HG03432 (cell line): Measurements from ENCODE around the gene CHCHD5.
"Not testable (repeated sequence)": the region's sequence is repeated elsewhere in the genome, so short reads cannot be mapped to it uniquely, and the experiment has no call there.

ENCODE experiments used
- ATAC-seq: cut with Tn5 transposase; IDR thresholded peaks from one replicate; pipeline ENCODE4 v1.9.1; 2021; ENCODE audit warnings: mild to moderate bottlenecking, moderate library complexity; ENCODE audit not compliant: unreplicated experiment

Gene CHCHD5, protein sequence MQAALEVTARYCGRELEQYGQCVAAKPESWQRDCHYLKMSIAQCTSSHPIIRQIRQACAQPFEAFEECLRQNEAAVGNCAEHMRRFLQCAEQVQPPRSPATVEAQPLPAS

DNA sequence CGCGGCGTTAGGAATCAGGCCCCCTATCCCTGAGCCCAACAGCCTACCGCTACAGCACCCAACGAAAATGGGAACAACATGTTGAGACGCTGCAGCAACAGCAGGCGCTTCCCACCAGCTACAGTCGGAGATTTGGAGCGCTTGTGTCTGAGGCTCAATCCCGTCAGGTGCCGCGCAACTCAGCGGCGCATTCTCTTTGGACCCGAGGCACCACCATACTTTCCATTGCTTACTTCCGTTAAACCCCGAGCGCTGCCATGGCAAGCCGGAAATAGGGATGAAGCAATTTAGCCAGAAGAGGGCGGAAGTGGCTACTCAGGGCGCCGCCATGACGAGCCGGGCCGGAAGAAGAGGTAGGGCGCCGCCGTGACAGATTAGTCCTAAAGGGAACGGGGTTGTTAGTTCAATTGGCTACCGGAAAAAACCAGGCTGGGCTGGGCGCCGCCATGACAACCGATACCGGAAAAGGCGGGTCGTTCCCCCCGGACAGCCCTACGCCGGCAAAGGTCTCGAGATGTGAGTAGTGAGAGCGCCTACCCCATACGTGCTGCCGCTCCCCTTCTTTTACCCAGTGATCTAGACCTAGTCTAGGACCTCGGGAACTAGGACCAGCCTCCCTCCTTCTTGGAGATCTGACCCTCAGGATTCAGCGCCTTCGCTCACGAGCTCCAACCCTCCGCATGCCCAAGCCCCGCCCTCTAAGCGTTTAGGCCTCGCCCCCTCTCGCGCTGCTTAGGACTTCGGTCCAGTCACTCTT is at the start of gene CHCHD5:
Gene CHCHD5 (plus strand): TSS at position 476 of the 757 bp plus-strand sequence. CDS start 39 bp downstream, at position 515.
- peak; percentile 93 for ATAC-seq

DNA sequence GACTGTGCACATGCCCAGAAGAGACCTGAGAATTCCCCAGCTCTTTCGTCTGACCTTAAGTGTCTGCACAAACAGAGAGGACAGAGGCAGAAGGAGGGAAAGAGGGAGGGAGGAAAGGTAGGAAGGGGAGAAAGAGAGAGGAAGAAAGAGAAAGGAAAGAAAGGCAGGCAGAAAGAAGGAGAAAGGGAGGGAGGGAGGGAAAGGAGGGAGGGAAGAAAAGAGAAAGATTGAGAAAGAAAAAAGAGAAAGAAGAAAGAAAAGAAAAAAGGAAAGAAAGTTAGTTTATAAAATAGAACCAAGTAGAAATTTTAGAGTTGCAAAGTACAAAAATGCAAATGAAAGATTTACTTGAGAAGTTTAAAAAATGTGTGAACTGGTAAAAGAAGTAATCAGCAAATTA is 49.6 kb upstream of the CHCHD5 start:
- no peak for ATAC-seq

DNA sequence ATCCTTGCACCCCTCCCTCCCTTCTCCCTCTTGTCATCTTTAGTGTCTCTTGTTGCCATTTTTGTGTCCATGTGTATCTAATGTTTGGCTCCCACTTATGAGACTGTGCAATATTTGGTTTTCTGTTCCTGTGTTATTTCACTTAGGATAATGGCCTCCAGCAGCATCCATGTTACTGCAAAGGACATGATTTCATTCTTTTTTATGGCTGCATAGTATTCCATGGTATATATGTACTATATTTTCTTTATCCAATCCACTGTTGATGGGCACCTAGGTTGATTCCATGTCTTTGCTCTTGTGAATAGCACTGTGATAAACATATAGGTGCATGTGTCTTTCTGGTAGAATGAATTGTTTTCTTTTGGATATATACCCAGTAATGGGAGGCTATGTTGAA is 47.7 kb upstream of the CHCHD5 start:
- ATAC-seq = not testable (repeated sequence)

DNA sequence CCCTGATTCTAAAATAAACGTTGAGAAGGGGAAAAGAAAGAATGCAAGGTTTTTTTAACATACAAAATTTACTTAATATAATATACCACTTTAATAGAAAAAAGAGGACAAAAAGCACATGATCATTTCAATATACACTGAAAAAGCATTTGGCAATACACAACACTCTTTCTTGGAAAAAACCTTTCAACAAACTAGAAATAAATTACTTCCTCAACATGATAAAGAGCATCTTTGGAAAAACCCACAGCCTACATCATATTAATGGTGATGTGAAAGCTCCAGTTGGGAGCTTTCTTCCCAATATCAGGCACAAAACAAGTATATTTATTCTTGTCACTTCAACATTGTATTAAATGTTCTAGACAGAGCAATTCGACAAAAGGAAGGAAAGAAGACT is 45.1 kb upstream of the CHCHD5 start:
- ATAC-seq = no peak

DNA sequence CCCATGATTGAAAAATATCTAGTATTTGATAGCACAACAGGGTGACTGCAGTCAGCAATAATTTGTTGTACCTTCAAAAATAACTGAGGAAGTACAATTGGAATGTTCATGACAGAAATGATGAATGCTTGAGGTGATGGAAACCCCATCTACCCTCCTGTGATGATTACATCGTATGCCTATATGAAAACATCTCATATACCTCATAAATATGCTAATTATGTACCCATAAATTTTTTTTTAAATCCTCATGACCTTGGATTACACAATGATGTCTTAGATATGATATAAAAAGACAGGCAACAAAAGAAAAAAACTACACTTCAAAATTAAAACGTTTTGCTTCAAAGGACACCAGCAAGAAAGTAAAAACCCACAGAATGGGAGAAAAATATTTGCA is 43.5 kb upstream of the CHCHD5 start:
- no peak for ATAC-seq

DNA sequence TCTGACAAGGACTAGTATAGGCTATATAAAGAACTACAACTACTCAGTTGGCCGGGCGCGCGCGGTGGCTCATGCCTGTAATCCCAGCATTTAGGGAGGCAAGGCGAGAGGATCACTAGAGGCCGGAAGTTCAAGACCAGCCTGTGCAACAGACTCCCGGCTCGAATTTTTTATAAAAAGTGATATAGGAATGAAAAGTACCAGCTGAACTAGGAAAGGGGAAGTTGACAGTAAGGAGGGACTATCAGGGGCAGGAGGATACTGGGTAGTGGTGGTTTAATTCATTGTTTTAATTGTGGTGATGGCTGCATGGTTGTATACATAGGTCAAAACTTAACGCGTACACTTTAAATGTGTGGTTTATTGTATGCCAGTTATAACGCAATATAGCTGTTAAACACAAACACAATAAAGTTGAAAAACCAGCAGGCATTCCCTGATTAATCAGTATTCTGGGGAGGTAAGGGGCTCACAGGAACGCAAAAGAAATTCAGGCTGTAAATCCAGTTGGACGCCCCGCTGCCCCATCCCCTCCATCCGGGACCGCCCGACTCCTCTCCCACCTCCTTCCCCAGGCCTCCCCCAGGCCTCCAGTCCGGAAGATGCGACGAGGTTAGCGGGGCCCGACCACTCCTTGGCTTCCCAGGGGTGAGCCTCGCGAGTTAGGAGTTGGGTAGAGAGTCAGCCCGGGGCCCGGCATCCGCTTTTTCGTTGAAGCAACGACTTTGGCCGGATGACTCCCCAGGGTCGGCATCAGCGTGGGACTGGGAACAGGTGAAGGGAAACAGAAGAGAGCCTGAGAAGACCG is 42.9 kb upstream of the CHCHD5 start:
- peak; percentile 67 for ATAC-seq

DNA sequence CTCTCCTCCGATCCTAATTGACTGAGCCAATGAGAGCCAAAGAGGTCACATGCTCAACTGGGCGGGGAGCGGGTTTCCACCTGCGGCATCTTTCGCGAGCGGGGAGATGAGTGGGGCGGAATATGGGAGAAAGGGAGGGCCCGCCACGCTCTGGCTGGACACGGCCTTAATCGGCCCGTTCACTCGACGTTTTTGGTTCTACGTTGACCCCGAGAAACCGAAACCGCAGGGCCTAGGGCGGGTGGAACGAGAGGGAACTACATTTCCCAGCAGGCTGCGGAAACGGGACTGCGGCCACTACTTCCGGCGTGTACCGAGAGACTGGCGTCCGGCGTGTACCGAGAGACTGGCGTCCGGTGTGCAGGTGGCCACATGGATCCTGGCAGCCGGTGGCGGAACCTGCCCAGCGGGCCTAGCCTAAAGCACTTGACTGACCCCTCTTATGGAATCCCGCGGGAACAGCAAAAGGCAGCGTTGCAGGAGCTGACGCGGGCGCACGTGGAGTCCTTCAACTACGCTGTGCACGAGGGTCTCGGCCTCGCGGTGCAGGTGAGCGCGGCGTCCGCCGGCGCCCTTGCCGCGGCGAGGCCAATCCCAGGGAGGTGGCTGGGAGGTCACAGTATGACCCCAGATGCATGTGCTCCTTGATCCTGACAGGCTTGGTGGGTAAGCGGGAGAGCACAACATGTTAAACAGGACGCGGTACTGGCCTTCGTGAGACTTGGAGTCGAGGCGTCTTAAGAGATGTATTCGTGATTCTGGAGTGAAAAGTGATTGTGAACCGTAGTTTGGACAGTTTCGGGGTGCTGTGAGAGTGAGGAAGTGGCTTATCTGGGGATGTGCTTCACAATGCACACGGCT is 42.1 kb upstream of the CHCHD5 start, which contains the start of gene POLR1B:
Gene POLR1B (plus strand): TSS at position 343 of the 861 bp plus-strand sequence. CDS start 30 bp downstream, at position 373.
- ATAC-seq = peak; percentile 85

DNA sequence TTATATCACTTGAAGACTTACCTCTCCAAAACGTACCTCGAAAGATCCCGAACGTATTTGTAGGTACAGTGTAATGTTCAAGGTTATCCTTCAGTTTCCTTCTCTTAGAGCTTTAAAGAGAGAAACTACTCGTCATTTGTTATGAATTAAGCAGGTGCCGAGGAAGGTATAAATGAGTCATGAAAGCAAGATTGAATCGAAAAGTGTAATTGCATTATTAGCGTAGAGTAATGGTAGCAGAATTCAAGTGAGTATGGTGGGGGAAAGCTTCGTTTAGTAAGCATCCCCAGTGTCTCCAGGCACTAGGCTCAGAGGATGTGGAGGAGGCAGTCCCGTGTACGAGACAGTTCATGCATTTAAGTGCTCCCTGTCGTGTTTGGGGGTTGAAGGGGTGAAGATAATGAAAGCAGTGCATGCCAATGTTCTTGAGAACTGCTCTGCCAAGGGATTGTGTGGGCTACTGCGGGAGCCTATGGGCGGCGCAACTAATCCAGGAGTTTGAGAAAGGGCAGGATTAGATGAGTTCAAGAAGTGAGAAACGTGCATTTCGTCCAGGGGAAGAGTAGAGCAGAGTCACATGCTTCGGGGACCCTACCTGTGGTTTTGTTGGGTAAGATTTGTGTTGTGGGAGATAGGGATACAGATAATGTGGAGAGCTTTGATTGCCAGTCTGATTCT is 41.3 kb upstream of the CHCHD5 start:
- ATAC-seq = no peak

DNA sequence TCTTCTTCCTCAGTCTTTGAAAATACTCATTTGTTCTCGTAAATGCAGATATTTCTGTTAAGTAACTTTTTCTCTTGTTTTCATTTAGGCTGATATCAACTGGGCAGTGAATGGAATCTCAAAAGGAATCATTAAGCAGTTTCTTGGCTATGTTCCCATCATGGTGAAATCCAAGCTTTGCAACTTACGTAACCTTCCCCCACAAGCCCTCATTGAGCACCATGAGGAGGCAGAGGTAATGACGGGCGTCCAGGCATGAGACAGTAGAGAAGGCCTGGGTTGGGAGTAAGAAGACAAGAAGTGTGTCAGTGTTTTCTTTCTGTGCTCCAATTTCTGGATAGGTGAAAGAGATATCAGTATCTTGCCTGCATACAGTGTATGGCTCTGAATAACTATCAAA is 37.1 kb upstream of the CHCHD5 start:
- ATAC-seq = no peak

DNA sequence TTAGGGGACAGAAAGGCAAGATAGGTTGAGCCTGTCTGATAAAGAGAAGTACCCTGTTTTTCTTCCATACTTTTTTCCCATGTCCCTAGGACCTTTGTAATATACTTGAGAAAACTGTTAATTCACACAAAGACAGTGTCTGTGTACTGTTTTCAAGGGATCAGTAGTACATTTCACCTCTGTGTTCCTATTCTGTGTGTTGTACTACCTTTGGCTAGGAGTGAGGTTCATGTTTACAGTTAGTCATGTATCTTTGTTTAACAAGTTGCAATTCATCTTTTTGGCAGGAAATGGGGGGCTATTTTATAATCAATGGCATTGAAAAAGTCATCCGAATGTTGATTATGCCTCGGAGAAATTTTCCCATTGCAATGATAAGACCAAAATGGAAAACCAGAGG is 35.4 kb upstream of the CHCHD5 start:
- ATAC-seq = no peak

DNA sequence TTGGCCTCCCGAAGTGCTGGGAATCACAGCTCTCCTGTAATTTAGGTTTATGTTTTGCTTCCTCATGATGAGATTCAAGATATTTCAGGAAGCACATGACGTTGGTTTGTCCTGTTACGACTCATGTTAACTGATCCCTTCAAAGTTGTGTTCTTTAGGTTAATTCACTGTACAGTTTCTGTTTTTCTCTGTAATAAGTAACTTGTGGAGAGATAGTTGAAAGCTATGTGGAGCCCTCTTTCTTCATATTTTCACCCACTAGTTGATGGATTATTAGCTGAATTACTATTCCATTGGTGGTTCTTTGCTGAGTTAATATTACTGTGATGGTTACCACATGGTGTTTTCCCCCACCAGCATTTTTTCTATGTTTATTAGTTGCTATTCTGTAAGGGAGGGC is 18.3 kb upstream of the CHCHD5 start:
- peak; percentile 65 for ATAC-seq

DNA sequence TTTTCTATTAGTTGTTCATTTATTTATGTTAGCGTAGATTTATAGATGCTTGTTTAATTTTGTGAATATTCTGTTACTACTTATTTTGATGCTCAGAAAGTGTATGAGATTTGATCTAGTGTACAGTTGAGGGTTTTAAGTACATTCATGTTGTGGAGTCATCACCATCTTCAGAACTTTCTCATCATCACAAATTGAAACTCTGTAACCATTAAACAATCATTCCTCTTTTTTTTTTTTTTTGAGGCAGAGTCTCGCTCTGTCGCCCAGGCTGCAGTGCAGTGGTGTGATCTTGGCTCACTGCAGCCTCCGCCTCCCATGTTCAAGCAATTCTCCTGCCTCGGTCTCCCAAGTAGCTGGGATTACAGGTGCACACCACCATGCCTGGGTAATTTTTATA is 17.9 kb upstream of the CHCHD5 start:
- peak; percentile 16 for ATAC-seq

DNA sequence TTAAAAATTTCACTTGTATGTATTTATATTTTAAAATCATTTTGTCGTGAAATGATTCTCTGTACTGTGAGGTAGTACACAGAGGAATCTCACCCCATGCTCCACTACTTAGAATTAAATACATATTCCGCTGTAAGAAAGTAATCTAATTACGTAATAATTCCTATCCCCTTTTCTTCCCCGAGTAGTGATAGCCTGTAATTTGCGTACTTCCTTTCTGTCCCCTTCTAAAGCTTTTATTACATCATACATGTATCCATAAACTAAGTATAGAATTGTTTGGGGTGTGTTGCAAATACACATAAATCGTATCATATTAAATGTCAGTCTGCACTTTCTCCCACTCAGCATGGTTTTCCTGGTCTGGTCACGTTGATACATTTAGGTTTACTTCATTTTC is 12.4 kb upstream of the CHCHD5 start:
- no peak for ATAC-seq

DNA sequence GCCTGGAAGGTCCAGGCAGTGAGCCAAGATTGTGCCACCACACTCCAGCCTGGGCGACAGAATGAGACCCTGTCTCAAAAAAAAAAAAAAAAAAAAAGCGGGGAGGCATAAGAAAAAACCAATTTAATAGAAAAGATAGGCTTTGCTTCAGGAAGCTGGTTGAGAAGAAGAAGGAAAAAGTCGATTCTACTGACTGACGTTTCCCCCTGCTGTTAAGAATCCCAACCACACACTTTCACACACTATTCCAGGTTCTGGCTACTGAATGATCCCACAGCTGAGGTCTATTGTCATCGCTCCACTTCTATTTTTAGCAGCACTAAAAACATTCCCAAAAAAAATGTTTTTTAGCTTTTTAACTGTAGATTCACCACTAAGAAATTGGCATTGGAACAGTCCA is 6.7 kb upstream of the CHCHD5 start:
- ATAC-seq = no peak

DNA sequence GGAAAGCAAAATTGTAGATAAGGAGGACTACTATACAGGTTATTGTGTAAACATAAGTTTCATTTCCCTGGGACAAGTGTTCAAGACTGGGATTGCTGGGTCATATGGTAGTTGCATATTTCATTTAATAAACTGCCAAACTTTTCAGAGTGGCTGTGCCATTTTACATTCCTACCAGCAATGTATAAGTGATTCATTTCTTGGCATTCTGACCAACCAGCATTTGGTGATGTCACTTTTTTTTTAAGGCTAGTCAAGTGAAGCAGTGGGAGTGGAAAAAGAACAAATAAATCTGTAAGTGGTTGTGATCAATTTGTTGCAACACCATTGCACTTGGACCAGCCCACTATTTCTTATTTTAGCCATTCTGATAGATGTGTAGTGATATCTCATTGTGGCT is 5.2 kb upstream of the CHCHD5 start:
- no peak for ATAC-seq

DNA sequence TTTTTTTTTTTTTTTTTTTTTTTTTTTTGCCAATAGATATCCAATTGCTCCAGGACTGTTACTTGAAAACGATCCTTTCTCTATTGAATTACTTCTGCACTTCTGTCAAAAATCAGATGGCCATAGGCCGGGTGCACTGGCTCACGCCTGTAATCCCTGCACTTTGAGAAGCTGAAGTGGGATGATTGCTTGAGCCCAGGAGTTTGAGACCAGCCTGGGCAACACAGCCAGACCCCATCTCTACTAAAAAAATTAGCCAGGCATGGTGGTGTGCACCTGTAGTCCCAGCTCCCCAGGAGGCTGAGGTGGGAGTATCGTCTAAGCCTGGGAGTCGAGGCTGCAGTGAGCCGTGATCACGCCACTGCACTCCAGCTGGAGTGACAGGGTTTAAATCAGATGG is 4.3 kb upstream of the CHCHD5 start:
- no peak for ATAC-seq

DNA sequence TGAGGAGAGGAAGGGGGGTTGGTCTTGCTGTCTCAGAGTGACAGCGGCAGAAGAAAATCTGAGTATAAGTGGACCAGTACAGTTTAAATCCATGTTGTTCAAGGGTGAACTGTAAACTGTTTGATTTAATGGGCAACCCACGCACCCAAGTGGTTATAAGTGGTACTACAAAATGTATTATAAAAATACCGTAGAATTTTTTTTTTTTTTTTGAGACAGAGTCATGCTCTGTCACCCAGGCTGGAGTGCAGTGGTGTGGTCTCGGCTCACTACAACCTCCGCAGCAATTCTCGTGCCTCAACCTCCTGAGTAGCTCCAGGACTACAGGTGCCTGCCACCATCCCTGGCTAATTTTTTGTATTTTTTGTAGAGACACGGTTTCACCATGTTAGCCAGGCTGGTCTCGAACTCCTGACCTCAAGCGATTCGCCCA is 2.1 kb upstream of the CHCHD5 start:
- ATAC-seq = no peak

DNA sequence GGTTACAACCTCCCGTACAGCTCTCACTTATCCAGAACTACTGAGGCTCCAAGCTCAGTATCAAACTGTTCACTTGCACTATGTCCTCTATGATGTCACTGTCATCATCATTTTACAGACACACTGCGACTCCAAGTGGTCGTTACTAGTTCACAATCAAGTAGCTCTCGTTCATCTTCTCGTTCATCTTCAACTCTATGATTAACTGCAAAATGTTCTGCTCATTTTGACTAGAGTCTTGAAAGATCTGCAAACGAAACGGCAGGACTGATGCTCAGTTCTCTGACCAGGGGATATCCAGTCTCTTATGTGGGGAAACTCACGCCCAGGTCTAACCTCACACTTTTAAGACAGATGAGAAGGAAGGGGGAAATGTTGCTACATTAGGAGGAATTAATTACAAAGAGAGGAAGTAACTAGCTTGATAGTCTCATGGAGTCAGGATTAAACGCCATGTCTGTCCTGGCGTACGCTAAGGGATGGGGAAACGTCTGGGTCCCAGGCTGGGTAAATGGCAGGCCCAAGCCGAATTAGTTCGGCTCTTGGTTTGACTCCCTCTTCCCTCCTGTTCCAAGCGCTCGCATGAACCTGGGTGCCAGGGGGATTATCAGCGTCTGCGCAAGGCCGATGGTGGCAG is 794 bp upstream of the CHCHD5 start:
- ATAC-seq = no peak

DNA sequence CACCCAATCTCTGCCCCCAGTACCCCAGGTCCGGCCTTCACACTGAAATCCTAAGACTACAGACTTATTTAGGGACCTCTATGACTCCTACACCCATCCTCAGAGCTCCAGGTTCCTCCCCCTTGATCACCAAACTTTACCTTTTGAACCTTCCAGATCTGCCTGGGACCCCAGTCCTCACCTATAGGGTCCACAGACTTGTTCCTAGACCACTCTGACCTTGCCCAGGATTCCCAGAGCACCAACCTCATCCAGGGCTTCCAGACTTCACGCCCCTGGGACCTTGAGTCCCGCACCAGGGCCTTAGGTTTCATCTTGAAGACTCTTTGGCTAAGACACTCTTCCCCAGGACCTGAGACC is 462 bp downstream of the CHCHD5 start:
- ATAC-seq = no peak

DNA sequence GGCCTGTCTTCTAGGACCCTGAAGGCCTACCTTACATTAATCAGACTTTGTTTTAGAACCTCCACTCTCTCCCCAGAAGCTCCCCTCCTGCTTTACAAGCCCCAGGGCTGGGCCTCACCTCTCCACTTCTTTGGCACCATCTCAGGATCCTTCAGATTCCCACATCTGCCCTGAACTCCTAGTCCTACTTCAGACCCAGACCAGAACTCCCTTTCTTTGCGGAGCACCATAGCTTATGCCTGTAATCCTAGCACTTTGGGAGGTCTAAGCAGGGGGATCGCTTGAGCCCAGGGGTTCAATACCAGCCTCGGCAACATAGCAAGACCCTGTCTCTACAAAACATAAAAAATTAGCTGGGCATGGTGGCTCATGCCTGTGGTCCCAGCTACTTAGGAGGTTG is 991 bp downstream of the CHCHD5 start:
- ATAC-seq = no peak
